HEK293 (cell line): ENCODE data around the gene RPL7A.

Experiments used
- BCL11B ChIP-seq: fragments of 450-650 bp; formaldehyde crosslinking; IDR thresholded peaks from 2 replicates; pipeline ENCODE4 v1.5.1; 2016; ENCODE audit warnings: low read depth, missing biosample characterization, missing genetic modification characterization
- GLIS1 ChIP-seq: fragments of 450-650 bp; formaldehyde crosslinking; IDR thresholded peaks from 2 replicates; pipeline ENCODE4 v1.5.1; 2016; ENCODE audit warnings: missing biosample characterization, missing genetic modification characterization
- PATZ1 ChIP-seq: fragments of 450-650 bp; formaldehyde crosslinking; IDR thresholded peaks from 2 replicates; pipeline ENCODE4 v1.5.1; 2016; ENCODE audit warnings: missing biosample characterization, missing genetic modification characterization
- PRDM6 ChIP-seq: fragments of 450-650 bp; formaldehyde crosslinking; IDR thresholded peaks from 2 replicates; pipeline ENCODE4 v1.5.1; 2017; ENCODE audit warnings: missing biosample characterization, missing genetic modification characterization
- REST ChIP-seq: fragments of 450-650 bp; formaldehyde crosslinking; IDR thresholded peaks from 2 replicates; pipeline ENCODE4 v1.5.1; 2016; ENCODE audit warnings: missing biosample characterization, missing genetic modification characterization
- TRIM28 ChIP-seq: IDR thresholded peaks from 2 replicates; pipeline ENCODE4 v1.6.1; 2011; ENCODE audit warnings: low read length, control low read depth, borderline replicate concordance
- YY2 ChIP-seq: fragments of 450-650 bp; formaldehyde crosslinking; IDR thresholded peaks from 2 replicates; pipeline ENCODE4 v1.5.1; 2016; ENCODE audit warnings: missing biosample characterization, missing genetic modification characterization
- ZBTB1 ChIP-seq: fragments of 450-650 bp; formaldehyde crosslinking; IDR thresholded peaks from 2 replicates; pipeline ENCODE4 v1.5.1; 2016; ENCODE audit warnings: missing biosample characterization, missing genetic modification characterization
- ZBTB17 ChIP-seq: fragments of 450-650 bp; formaldehyde crosslinking; IDR thresholded peaks from 2 replicates; pipeline ENCODE4 v1.5.1; 2016; ENCODE audit warnings: missing biosample characterization, missing genetic modification characterization
- ZBTB7A ChIP-seq: fragments of 450-650 bp; formaldehyde crosslinking; IDR thresholded peaks from 2 replicates; pipeline ENCODE4 v1.5.1; 2016; ENCODE audit warnings: low read depth, missing biosample characterization, missing genetic modification characterization
- ZNF138 ChIP-seq: fragments of 450-650 bp; formaldehyde crosslinking; IDR thresholded peaks from 2 replicates; pipeline ENCODE4 v1.5.1; 2016; ENCODE audit warnings: missing biosample characterization, missing genetic modification characterization, borderline replicate concordance
- ZNF23 ChIP-seq: fragments of 450-650 bp; formaldehyde crosslinking; IDR thresholded peaks from 2 replicates; pipeline ENCODE4 v1.5.1; 2016; ENCODE audit warnings: missing biosample characterization, missing genetic modification characterization, borderline replicate concordance
- ZNF239 ChIP-seq: fragments of 450-650 bp; formaldehyde crosslinking; IDR thresholded peaks from 2 replicates; pipeline ENCODE4 v1.5.1; 2016; ENCODE audit warnings: missing biosample characterization, missing genetic modification characterization
- ZNF266 ChIP-seq: fragments of 450-650 bp; formaldehyde crosslinking; IDR thresholded peaks from 2 replicates; pipeline ENCODE4 v1.5.1; 2016; ENCODE audit warnings: missing biosample characterization, missing genetic modification characterization, low read depth
- ZNF335 ChIP-seq: fragments of 450-650 bp; formaldehyde crosslinking; conservative IDR thresholded peaks from 2 replicates; pipeline ENCODE4 v1.5.1; 2016; ENCODE audit warnings: missing biosample characterization, missing genetic modification characterization
- ZNF394 ChIP-seq: fragments of 450-650 bp; formaldehyde crosslinking; IDR thresholded peaks from 2 replicates; pipeline ENCODE4 v1.5.1; 2016; ENCODE audit warnings: missing biosample characterization, missing genetic modification characterization, mild to moderate bottlenecking, moderate library complexity, borderline replicate concordance
- ZNF548 ChIP-seq: fragments of 450-650 bp; formaldehyde crosslinking; IDR thresholded peaks from 2 replicates; pipeline ENCODE4 v1.5.1; 2016; ENCODE audit warnings: missing biosample characterization, missing genetic modification characterization
- ZNF549 ChIP-seq: fragments of 450-650 bp; IDR thresholded peaks from 2 replicates; pipeline ENCODE4 v1.5.1; 2018; ENCODE audit warnings: missing biosample characterization, missing genetic modification characterization, mild to moderate bottlenecking, inconsistent platforms, moderate library complexity
- ZNF585B ChIP-seq: fragments of 450-650 bp; formaldehyde crosslinking; IDR thresholded peaks from 2 replicates; pipeline ENCODE4 v1.5.1; 2016; ENCODE audit warnings: missing biosample characterization, missing genetic modification characterization
- ZNF76 ChIP-seq: fragments of 450-650 bp; formaldehyde crosslinking; IDR thresholded peaks from 2 replicates; pipeline ENCODE4; 2016; ENCODE audit warnings: low read depth, missing biosample characterization, missing genetic modification characterization, borderline replicate concordance
- ZNF768 ChIP-seq: fragments of 450-650 bp; formaldehyde crosslinking; IDR thresholded peaks from 2 replicates; pipeline ENCODE4 v1.5.1; 2018; ENCODE audit warnings: missing biosample characterization, mild to moderate bottlenecking, missing genetic modification characterization
- ZSCAN18 ChIP-seq: fragments of 450-650 bp; formaldehyde crosslinking; IDR thresholded peaks from 2 replicates; pipeline ENCODE4 v1.5.1; 2016; ENCODE audit warnings: missing biosample characterization, missing genetic modification characterization
- ZXDB ChIP-seq: fragments of 450-650 bp; formaldehyde crosslinking; IDR thresholded peaks from 2 replicates; pipeline ENCODE4 v1.5.1; 2016; ENCODE audit warnings: missing biosample characterization, missing genetic modification characterization
- TF ChIP-seq, protein P1 (sequence below): fragments of 450-650 bp; formaldehyde crosslinking; optimal IDR thresholded peaks from 2 replicates; pipeline ENCODE3; 2016; ENCODE audit warnings: missing biosample characterization, mild to moderate bottlenecking, missing genetic modification characterization
- TF ChIP-seq, protein P2 (sequence below): fragments of 450-650 bp; IDR thresholded peaks from 2 replicates; pipeline ENCODE4 v1.5.1; 2018; ENCODE audit warnings: missing biosample characterization, mild to moderate bottlenecking, missing genetic modification characterization

Gene RPL7A

DNA sequence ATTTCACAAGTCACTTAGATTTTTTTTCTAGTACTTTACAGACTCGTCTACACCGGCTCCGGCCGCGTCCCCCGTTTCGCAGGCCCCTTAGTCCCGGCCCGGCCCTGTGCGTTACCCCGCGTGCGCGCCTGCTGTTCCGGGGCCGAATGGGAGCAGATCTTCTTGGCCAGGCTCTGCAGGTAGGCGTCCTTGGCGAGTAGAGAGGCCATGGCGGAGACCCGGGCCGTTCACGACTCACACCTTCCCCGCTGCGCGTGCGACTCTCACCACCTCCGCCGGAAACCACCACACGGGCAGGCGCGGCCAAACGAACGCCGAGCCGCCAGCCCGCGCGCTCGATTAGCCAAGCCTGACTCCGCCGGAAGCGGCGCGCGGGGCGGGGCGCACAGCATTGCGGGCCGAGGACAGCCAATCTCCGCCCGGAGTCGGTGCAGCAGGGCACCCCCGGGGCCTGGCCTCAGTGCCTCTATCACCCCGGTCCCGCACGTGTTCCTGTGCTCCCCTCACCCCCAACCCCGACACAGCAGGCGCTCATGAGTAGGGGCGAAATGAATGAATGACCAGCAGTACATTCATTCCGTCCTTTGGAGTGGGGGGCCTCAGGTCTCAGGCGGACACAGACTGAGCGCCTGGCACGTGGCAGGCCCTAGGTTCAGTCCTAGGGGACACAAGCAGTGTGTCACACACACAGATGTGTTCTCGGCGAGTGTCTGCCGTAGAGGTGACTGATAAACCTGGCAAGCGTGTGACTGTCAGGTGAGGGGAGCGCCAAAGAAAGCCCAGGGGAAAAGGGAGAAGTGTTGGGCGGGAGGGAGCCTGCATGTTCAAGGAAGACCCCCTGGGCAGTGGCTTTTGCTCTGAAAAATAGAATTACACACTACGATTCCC is 11.8 kb upstream of the RPL7A start, which contains the start of gene SURF6 (continued):
- no peak for TF ChIP-seq ZSCAN18 (tag by site-specific recombination)
- TF ChIP-seq ZNF76 (tag by site-specific recombination) = peak; percentile 80; the same call in 1 of the 2 replicates
- TF ChIP-seq ZNF266 = no peak
- TF ChIP-seq ZNF23 (tag by site-specific recombination) = no peak
- TF ChIP-seq BCL11B (tag by site-specific recombination) = peak; percentile 58; the same call in 1 of the 2 replicates
- no peak for TF ChIP-seq TRIM28
- peak; percentile 85 for TF ChIP-seq ZNF335 (tag by site-specific recombination)
- no peak for TF ChIP-seq ZNF138 (tag by site-specific recombination)
- peak; percentile 94 for TF ChIP-seq PATZ1 (tag by site-specific recombination)
- TF ChIP-seq ZNF394 (tag by site-specific recombination) = peak; percentile 68; the same call in 1 of the 2 replicates
- peak; percentile 84 for TF ChIP-seq ZBTB1 (tag by site-specific recombination)
- TF ChIP-seq, protein P1, sequence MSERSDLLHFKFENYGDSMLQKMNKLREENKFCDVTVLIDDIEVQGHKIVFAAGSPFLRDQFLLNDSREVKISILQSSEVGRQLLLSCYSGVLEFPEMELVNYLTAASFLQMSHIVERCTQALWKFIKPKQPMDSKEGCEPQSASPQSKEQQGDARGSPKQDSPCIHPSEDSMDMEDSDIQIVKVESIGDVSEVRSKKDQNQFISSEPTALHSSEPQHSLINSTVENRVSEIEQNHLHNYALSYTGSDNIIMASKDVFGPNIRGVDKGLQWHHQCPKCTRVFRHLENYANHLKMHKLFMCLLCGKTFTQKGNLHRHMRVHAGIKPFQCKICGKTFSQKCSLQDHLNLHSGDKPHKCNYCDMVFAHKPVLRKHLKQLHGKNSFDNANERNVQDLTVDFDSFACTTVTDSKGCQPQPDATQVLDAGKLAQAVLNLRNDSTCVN (tag by site-specific recombination) = peak; percentile 99
- TF ChIP-seq GLIS1 (tag by site-specific recombination) = peak; percentile 83
- 0 out of 2 replicates have a peak, but pooled peaks have one; percentile 7 for TF ChIP-seq ZNF239 (tag by site-specific recombination)
- TF ChIP-seq ZNF585B = peak; percentile 3; the same call in 1 of the 2 replicates
- TF ChIP-seq, protein P2, sequence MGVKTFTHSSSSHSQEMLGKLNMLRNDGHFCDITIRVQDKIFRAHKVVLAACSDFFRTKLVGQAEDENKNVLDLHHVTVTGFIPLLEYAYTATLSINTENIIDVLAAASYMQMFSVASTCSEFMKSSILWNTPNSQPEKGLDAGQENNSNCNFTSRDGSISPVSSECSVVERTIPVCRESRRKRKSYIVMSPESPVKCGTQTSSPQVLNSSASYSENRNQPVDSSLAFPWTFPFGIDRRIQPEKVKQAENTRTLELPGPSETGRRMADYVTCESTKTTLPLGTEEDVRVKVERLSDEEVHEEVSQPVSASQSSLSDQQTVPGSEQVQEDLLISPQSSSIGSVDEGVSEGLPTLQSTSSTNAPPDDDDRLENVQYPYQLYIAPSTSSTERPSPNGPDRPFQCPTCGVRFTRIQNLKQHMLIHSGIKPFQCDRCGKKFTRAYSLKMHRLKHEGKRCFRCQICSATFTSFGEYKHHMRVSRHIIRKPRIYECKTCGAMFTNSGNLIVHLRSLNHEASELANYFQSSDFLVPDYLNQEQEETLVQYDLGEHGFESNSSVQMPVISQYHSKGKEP (tag by site-specific recombination) = peak; percentile 77; the same call in 1 of the 2 replicates
- TF ChIP-seq ZNF548 (tag by site-specific recombination) = no peak
- peak; percentile 4; the same call in 1 of the 2 replicates for TF ChIP-seq ZNF768
- TF ChIP-seq YY2 (tag by site-specific recombination) = peak; percentile 90
- peak; percentile 96 for TF ChIP-seq ZXDB (tag by site-specific recombination)
- TF ChIP-seq PRDM6 = no peak
- no peak; the same call in none of the 2 replicates for TF ChIP-seq REST
- TF ChIP-seq ZBTB7A = peak; percentile 11; the same call in 1 of the 2 replicates
- TF ChIP-seq ZBTB17 (tag by site-specific recombination) = peak; percentile 100
- no peak for TF ChIP-seq ZNF549 (tag by site-specific recombination)
